Smooth muscle cell (in vitro differentiated cells): ENCODE data around the gene HOXB6. TPM values are rescaled to one million over a fixed set of nuclear protein-coding genes. Genes with fewer than 3 reads are reported as not detected.

Experiments
- DNase-seq: peaks from one replicate; lab custom pipeline; 2025; ENCODE audit not compliant: unreplicated experiment; lab: John Stamatoyannopoulos, UW
- H2AFZ ChIP-seq: fragments of 200-600 bp; sonication (generic); 2 replicates; pipeline ENCODE4 v1.6.0; 2016; ENCODE audit warnings: antibody characterized with exemption, low read depth, mild to moderate bottlenecking
- H3F3A ChIP-seq: fragments of 200-600 bp; sonication (generic); 2 replicates; pipeline ENCODE4 v1.6.0; 2017; ENCODE audit warnings: antibody characterized with exemption, low read depth
- H3K27ac ChIP-seq: fragments of 200-600 bp; sonication (generic); 2 replicates; pipeline ENCODE4 v1.5.1; 2016; ENCODE audit warnings: low read depth, mild to moderate bottlenecking
- H3K27me3 ChIP-seq: fragments of 200-600 bp; sonication (generic); 2 replicates; pipeline ENCODE4 v1.6.1; 2016; ENCODE audit warnings: low read depth, mild to moderate bottlenecking
- H3K36me3 ChIP-seq: fragments of 200-600 bp; sonication (generic); 2 replicates; pipeline ENCODE4 v1.5.1; 2016; ENCODE audit warnings: low read depth
- H3K4me1 ChIP-seq: fragments of 200-600 bp; sonication (generic); 2 replicates; pipeline ENCODE4 v1.5.1; 2016; ENCODE audit warnings: low read depth
- H3K4me2 ChIP-seq: fragments of 200-600 bp; sonication (generic); 2 replicates; pipeline ENCODE4 v1.6.0; 2016; ENCODE audit warnings: mild to moderate bottlenecking
- H3K4me3 ChIP-seq: fragments of 200-600 bp; sonication (generic); 2 replicates; pipeline ENCODE4 v1.5.1; 2016; ENCODE audit warnings: mild to moderate bottlenecking
- H3K79me2 ChIP-seq: fragments of 200-600 bp; sonication (generic); 2 replicates; pipeline ENCODE4 v1.6.0; 2016; ENCODE audit warnings: low read depth, mild to moderate bottlenecking
- H3K9ac ChIP-seq: fragments of 200-600 bp; sonication (generic); 2 replicates; pipeline ENCODE4 v1.6.0; 2016; ENCODE audit warnings: low read depth
- H3K9me3 ChIP-seq: fragments of 200-600 bp; sonication (generic); replicated peaks from 2 replicates; pipeline ENCODE4 v1.5.1; 2016; ENCODE audit warnings: low read depth
- H4K20me1 ChIP-seq: fragments of 200-600 bp; sonication (generic); 2 replicates; pipeline ENCODE4 v1.6.0; 2016; ENCODE audit warnings: low read depth
- CTCF ChIP-seq: fragments of 200-600 bp; sonication (generic); IDR thresholded peaks from 2 replicates; pipeline ENCODE4 v1.5.1; 2017; ENCODE audit warnings: borderline replicate concordance, mild to moderate bottlenecking, antibody characterized with exemption; ENCODE audit not compliant: insufficient read depth, poor library complexity, severe bottlenecking
- WGBS: methylation state at CpG from one replicate; pipeline ENCODE4 v1.1.7; 2016; ENCODE audit warnings: low lambda C conversion rate; 5-methylcytosine and 5-hydroxymethylcytosine counted together
- polyA plus RNA-seq: library from polyadenylated mRNA; unstranded; fragments of >200 nt; fragmentation: Nextera tagmentation; extraction: Ambion mirVana; gene quantifications from 2 replicates; pipeline ENCODE4 v1.2.1, GENCODE V29; 2016
- total RNA-seq: library from RNA; depleted of rRNA; stranded (reverse); fragments of >200 nt; gene quantifications from 2 replicates; pipeline ENCODE4 v1.2.3, GENCODE V29; 2014

HOXB6 gene
- total and polyA plus RNA-seq, 2 experiments from 2014 or later: 6.3 to 9.3 TPM

DNA sequence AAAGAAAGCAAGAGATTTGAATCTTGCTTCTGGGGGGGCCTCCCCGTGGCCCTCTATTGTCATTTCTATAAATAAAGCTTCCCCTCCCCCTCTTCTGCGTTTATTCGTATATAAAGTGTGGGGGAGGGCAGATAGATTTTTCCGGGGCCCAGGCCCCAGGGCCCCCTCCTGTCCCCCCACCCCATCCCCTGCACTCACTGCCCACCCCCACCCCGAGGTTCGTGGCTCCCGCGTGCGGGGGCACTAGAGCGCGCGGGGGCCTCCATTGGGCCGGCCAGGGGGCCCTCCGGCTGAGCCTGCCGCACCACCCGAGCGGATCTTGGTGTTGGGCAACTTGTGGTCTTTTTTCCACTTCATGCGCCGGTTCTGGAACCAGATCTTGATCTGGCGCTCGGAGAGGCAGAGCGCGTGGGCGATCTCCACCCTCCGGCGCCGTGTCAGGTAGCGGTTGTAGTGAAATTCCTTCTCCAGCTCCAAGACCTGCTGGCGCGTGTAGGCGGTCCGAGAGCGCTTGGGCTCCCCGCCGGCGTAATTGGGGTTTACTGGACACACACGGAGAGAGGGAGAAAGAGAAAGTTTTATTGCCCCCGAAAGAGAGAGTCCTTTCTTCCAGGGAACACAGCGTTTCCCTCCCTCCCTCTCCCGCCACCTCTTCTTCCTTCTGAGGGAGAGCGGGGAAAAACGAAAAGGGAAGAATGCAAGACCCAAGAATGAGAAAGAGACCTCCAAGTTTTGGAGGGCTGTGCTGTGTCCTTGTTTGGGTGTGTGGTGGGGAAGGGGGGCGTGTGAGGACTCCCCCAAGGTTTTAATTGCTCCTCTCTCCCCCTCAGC lies 28.1 kb downstream of the HOXB6 start:
- H3K4me3 ChIP-seq: peak overlapping the region; percentile 53
- peak overlapping the region; percentile 90 for H3K4me2 ChIP-seq
- H3K79me2 ChIP-seq: peaks cover 47% of the 10 kb centered on the region
- H3K27ac ChIP-seq: no peak overlapping the region
- H2AFZ ChIP-seq: no peak overlapping the region
- TF ChIP-seq CTCF: no peak
- 13% methylated on average over 41 of the region's 43 CpGs for WGBS
- H3K27me3 ChIP-seq: peaks cover 88% of the 10 kb centered on the region
- H3K9ac ChIP-seq: no peak overlapping the region
- peaks cover 97% of the 10 kb centered on the region for H4K20me1 ChIP-seq
- no peaks in the 10 kb centered on the region for H3K9me3 ChIP-seq
- H3K4me1 ChIP-seq: peaks cover 7% of the 10 kb centered on the region
- H3F3A ChIP-seq: no peaks in the 10 kb centered on the region
- H3K36me3 ChIP-seq: no peaks in the 10 kb centered on the region
- no peak for DNase-seq

DNA sequence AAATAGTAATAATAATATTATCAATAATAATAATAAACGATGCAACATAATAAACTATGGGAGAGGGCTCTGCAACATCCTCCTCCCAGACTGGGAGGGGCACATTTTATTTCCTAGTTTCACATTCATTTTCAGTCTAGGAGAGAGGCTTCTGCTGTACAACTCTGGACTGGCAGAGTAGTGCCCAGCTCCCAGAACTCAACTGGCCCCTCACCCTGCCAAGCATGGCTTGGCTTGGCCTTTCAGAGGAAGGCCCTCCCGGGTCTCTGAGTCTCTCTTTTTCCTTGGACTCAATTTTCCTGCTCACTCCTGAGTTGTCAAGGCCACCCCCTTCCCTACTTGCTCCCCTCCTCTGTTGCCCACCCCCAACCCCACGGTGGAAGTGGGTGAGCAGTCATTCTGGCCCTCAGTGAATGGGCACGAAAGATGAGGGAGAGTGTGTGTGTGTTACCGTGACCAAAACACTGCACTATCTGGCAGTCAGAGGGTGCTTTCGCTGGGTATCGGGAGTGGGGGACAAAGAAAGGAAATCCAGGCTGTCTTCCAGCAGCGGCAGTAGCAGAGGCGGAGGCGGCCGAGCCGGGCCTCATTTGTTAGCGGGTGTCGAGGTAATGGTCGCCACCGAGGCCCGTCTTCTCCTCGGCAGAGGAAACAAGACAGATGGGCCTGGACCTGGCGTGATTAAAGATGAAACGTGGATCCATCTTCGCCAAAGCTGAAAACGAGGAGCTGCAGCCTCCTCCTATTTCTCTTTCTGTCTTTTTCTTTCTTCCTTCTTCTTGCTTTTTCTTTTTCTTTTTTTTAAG lies 28.9 kb downstream of the HOXB6 start:
- Histone ChIP-seq H3K4me2 (peak overlapping the region; percentile 90), H2AFZ (no peak overlapping the region), H3K4me3 (no peak overlapping the region), H3K9ac (no peak overlapping the region), H4K20me1 (peaks cover 97% of the 10 kb centered on the region), H3K27ac (no peak overlapping the region), H3K36me3 (no peaks in the 10 kb centered on the region), H3K27me3 (peaks cover 88% of the 10 kb centered on the region), H3K4me1 (peaks cover 7% of the 10 kb centered on the region), H3K79me2 (peaks cover 40% of the 10 kb centered on the region), H3F3A (no peaks in the 10 kb centered on the region), H3K9me3 (no peaks in the 10 kb centered on the region)
- 61% methylated on average over 22 of the region's 22 CpGs for WGBS
- no peak for TF ChIP-seq CTCF
- no peak for DNase-seq

DNA sequence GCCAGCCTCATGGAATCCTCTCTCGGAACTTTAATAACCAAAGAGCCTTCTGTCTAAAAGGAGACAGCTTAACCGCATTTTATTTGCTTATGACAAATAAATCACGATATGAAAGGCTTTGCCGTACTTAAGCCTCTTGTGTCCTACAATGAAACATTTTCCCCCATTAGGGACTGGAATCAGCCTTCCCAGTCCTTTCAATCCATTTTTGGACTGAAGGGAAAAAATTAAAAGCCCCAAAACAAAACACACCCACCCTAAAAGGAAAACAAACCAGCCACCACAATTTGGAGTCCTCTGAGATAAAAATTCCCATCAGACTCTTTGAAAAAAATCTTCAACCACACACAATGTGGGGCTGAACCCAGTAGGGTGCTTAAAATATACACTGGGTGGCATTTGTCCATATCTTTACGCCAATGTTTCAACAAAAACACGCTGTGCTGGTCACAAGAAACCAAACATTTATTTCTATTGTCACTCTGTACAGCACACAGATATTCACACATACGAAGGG lies 29.7 kb downstream of the HOXB6 start:
- Histone ChIP-seq H3K9me3 (no peaks in the 10 kb centered on the region), H2AFZ (no peak overlapping the region), H3K4me3 (no peak overlapping the region), H3K9ac (no peak overlapping the region), H3K36me3 (no peaks in the 10 kb centered on the region), H3K4me1 (peaks cover 11% of the 10 kb centered on the region), H3K27ac (peak overlapping the region; percentile 1), H4K20me1 (peaks cover 97% of the 10 kb centered on the region), H3F3A (no peaks in the 10 kb centered on the region), H3K27me3 (peaks cover 88% of the 10 kb centered on the region), H3K79me2 (peaks cover 46% of the 10 kb centered on the region), H3K4me2 (peak overlapping the region; percentile 36)
- 61% methylated on average over 7 of the region's 7 CpGs for WGBS
- DNase-seq: no peak
- TF ChIP-seq CTCF: no peak
